Esophagus (tissue), 2 donors: ENCODE data around the gene SLC26A9. TPM values are rescaled to one million over a fixed set of nuclear protein-coding genes. Genes with fewer than 3 reads are reported as not detected.

Source experiments
- H3K27ac ChIP-seq, 2 donors: one replicate each; pipeline ENCODE4 v1.5.1; 2013; ENCODE audit warnings: low read depth in 2 of 2, mild to moderate bottlenecking in 2 of 2, inconsistent platforms in 1 of 2, low read length in 1 of 2, moderate library complexity in 1 of 2
- H3K27me3 ChIP-seq, 2 donors: one replicate each; pipeline ENCODE4 v1.6.1; 2013; ENCODE audit warnings: low read length in 2 of 2, control low read depth in 1 of 2, mild to moderate bottlenecking in 1 of 2; ENCODE audit not compliant: insufficient read depth in 2 of 2, control insufficient read depth in 1 of 2
- H3K36me3 ChIP-seq, 2 donors: one replicate each; pipeline ENCODE4 v1.6.1; 2013; ENCODE audit warnings: low read length in 1 of 2; ENCODE audit not compliant: control insufficient read depth in 2 of 2, insufficient read depth in 2 of 2
- H3K4me1 ChIP-seq, 2 donors: one replicate each; pipeline ENCODE4 v1.6.1; 2013; ENCODE audit warnings: low read length in 1 of 2; ENCODE audit not compliant: control insufficient read depth in 2 of 2, insufficient read depth in 2 of 2
- H3K4me3 ChIP-seq, 2 donors: one replicate each; pipeline ENCODE4 v1.5.1; 2013; ENCODE audit warnings: low read length in 2 of 2, mild to moderate bottlenecking in 2 of 2, low read depth in 1 of 2, moderate library complexity in 1 of 2
- H3K9me3 ChIP-seq, 2 donors: one replicate each; pipeline ENCODE4 v1.6.1; 2013; ENCODE audit warnings: mild to moderate bottlenecking in 2 of 2, low read depth in 1 of 2, low read length in 1 of 2, moderate library complexity in 1 of 2; ENCODE audit not compliant: control insufficient read depth in 2 of 2, insufficient read depth in 1 of 2
- WGBS, 2 donors: extraction: QIAGEN DNeasy Blood & Tissue Kit; methylation state at CpG; one replicate each; pipeline ENCODE4 v1.1.7; 2013; 5-methylcytosine and 5-hydroxymethylcytosine counted together
- polyA plus RNA-seq, 2 donors: library from polyadenylated mRNA; stranded (reverse); fragments of 200-250 nt; gene quantifications; one replicate each; pipeline ENCODE4 v1.2.3, GENCODE V29; 2013
- donor health status: healthy with polysubstance abuse.
- donor health status: Bipolar disorder and iron deficiency.

Gene SLC26A9
- polyA plus RNA-seq, 2 donors: 0.96 to 1.5 TPM

DNA sequence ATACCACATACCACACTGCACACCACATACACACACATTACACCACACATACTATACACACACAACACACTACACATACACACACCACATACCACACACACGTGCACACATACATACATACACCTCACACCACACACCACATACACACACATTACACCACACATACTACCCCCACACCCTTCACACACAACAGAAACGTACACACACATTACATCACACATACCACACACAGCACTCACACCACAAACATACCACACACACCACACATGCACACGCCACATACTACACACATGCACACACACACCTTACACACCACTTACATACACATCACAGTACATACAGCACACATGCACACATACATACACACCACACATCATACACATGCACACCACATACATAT lies 31.5 kb upstream of the SLC26A9 start:
- Histone ChIP-seq H3K4me1 (peaks cover 0 to 18% of the 10 kb centered on the region in 2 donors), H3K9me3 (peaks cover 0 to 17% of the 10 kb centered on the region in 2 donors), H3K27me3 (no peaks in the 10 kb centered on the region), H3K27ac (no peak overlapping the region), H3K36me3 (peaks cover 0 to 2% of the 10 kb centered on the region in 2 donors), H3K4me3 (no peak overlapping the region)
- 70 to 75% methylated on average over 3 of the region's 3 CpGs for WGBS, 2 donors

DNA sequence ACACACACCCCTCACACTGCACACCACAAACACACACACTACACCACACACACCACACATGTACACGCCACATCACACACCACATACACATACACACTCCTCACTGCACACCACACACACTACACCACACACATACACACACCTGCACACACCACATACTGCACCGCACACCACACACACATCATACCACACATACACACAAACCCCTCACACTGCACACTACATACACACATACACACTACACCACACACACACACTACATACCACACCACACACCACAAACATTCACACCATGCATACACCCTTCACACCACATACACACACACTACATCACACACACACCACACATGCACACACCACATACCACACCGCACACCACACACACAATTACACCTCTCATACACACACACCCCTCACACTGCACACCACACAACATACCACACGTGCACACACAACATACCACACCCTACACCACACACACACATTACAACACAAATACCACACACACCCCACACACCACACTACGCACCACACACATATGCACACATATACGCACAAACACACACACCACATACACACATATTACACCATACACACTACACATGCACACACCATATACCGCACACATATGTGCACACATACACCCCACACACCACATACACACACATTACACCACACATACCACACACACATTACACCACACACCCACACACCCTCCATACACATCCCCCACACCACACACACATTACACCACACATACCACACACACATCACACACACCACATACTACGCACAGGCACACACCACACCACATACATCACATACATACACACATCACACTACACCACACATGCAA lies 30.3 kb upstream of the SLC26A9 start:
- Histone ChIP-seq H3K4me1 (peaks cover 0 to 18% of the 10 kb centered on the region in 2 donors), H3K9me3 (peaks cover 0 to 17% of the 10 kb centered on the region in 2 donors), H3K36me3 (no peaks in the 10 kb centered on the region), H3K27me3 (no peaks in the 10 kb centered on the region), H3K4me3 (no peak overlapping the region), H3K27ac (no peak overlapping the region)
- WGBS, 2 donors: 94 to 96% methylated on average over 8 of the region's 8 CpGs

DNA sequence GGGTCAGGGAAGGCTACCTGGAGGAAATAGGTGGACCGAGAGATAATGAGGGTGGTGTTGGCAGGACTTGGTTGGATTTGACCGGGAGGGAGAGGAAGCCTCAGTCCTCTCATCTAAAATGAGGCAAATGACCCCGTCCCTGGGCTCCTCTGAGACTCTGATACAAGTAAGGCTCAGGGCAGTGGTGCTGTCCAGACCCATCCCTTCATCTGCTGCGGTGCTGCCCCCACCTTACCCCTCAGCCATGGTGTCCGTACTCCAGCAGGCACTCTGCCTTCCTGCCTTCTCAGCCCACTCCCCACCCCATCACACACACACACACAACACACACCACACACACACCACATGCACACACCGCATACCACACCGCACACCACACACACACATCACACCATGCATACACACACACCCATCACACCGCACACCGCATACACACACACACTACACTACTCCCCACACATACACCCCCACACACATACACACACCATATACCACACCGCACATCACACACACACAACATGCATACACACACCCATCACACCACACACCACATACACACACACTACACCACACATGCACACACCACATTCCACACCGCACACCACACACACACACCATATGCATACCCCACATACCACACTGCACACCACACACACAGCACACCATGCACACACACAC lies 29.4 kb upstream of the SLC26A9 start:
- Histone ChIP-seq H3K36me3 (no peaks in the 10 kb centered on the region), H3K27ac (no peak overlapping the region), H3K27me3 (no peaks in the 10 kb centered on the region), H3K4me1 (peaks cover 0 to 18% of the 10 kb centered on the region in 2 donors), H3K4me3 (no peak overlapping the region), H3K9me3 (peaks cover 0 to 17% of the 10 kb centered on the region in 2 donors)
- WGBS, 2 donors: 76 to 83% methylated on average over 11 of the region's 11 CpGs

DNA sequence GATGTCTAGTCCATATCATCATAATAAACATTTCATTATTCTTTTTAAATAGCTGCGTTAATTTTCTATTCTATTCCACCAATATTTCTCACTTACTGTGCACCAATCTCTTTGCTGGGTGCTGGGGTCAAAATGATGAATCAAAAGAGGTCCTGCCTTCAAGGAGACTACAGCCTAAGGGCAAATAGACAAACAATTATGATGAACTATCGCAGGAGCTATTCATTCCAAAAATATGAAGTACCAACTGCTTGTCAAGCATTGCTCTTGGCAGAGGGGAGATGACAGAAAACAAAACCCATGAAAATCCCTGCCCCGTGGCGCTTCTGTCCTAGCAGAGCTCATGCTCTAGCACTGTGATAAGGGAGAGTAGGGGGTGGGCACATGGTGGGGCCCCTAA lies 28.8 kb upstream of the SLC26A9 start:
- H3K27me3 ChIP-seq: no peaks in the 10 kb centered on the region
- H3K27ac ChIP-seq: no peak overlapping the region
- no peaks in the 10 kb centered on the region for H3K36me3 ChIP-seq
- 56 to 78% methylated on average over 4 of the region's 4 CpGs for WGBS, 2 donors
- H3K4me1 ChIP-seq: peaks cover 0 to 18% of the 10 kb centered on the region in 2 donors
- no peak overlapping the region for H3K4me3 ChIP-seq
- peaks cover 0 to 17% of the 10 kb centered on the region in 2 donors for H3K9me3 ChIP-seq

DNA sequence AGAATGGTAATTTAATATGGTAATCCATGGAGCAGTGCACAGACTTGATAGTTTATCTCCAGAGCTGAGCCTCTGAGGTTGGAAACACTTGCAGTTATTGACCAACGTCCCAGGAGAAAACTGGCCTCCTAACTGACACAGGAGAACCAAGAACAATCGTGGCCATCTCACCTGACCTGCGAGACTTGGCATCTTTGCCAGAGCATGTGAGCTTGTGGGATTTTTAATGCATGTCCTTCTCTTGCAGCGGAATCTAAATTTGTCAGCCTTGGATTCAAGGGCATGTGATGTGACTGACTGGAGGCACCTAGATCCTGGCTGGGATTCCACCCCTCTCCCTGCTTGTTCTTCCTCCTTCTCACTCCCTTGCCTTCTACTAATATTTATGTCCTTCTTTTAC lies 27.8 kb upstream of the SLC26A9 start:
- WGBS, 2 donors: 74 to 76% methylated on average over 4 of the region's 4 CpGs
- no peak overlapping the region for H3K27ac ChIP-seq
- peaks cover 0 to 17% of the 10 kb centered on the region in 2 donors for H3K9me3 ChIP-seq
- no peaks in the 10 kb centered on the region for H3K36me3 ChIP-seq
- peaks cover 0 to 18% of the 10 kb centered on the region in 2 donors for H3K4me1 ChIP-seq
- H3K4me3 ChIP-seq: no peak overlapping the region
- H3K27me3 ChIP-seq: no peaks in the 10 kb centered on the region

DNA sequence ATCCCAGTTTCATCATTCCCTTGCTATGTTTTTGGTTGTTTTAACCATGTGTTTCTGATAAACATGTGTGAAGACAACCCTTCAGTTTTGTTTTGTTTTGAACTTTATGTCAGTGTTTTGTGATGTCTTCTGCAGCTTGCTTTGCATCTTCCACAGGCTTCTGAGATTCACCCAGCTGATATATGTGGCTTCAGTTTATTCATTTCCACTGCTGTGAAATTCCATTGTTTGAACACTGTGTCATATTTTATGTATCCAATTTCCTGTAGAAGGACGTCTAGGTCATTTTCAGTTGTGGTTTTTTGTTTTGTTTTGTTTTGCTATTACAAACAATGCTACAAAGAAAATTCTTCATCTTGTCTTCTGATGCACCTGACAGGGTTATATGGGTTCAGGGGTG lies 27.2 kb upstream of the SLC26A9 start:
- Histone ChIP-seq H3K9me3 (peaks cover 0 to 17% of the 10 kb centered on the region in 2 donors), H3K27me3 (no peaks in the 10 kb centered on the region), H3K36me3 (no peaks in the 10 kb centered on the region), H3K4me3 (no peak overlapping the region), H3K27ac (no peak overlapping the region), H3K4me1 (peaks cover 0 to 12% of the 10 kb centered on the region in 2 donors)
- 27 to 35% methylated on average over 1 of the region's 1 CpG for WGBS, 2 donors

DNA sequence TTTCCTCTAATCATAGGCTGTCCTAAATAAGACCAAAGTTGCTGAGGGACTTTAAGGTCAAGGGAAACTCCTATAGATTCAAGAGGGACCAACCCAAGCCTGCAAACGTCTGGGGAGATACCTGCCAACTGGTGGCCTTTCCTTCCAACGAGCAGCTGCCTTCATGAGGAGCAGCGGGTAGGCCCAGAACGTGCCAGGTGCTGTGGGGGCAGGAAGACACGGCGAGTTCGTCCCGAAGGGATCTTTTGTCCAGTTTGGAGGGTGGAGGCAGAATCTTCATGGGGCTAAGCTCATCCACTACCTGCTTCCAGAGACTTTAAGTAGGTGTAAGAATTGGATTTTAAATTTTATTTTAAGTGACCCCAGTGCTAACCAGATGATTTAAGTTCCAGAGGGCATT lies 26.0 kb upstream of the SLC26A9 start:
- peaks cover 0 to 10% of the 10 kb centered on the region in 2 donors for H3K9me3 ChIP-seq
- WGBS, 2 donors: 80 to 91% methylated on average over 8 of the region's 8 CpGs

DNA sequence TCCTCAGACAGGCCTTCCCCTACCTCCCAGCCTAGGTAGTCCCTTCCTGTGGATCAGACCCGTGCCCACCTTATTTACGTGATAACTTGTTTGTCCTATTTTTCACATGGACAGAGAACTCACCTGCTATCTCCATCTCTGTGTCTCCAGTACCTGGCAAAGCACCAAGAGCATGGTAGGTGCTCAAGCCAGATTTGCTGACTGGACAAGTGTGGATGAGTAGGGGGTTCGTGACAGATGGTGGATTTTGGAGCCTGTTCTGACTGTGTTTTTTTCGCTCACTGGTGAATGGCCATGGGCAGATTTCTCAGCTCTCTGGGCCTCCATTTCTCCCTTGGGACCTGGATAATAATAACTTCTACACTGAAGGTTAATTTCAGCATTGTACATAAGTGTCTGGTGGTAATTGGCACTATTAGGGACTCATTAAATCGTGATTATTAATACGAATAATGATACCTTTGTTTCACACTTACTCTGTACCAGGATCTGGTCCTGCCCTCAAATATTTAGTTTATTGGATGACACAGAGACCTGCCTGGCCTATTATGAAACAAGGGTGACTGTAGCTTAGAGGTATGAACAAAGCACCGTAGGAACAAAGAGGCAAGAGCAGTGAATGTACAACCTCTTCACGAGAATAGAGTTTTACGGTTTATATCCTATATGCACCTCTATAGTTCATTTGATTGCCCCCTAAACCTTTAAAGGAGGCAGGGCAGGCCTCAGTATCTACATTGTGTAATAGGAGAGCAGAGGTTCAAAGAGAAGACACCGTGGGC lies 24.5 kb upstream of the SLC26A9 start:
- Histone ChIP-seq H3K36me3 (no peaks in the 10 kb centered on the region), H3K4me3 (no peak overlapping the region), H3K27me3 (no peaks in the 10 kb centered on the region), H3K9me3 (peaks cover 0 to 3% of the 10 kb centered on the region in 2 donors), H3K27ac (no peak overlapping the region), H3K4me1 (peaks cover 0 to 2% of the 10 kb centered on the region in 2 donors)
- WGBS, 2 donors: 76 to 80% methylated on average over 10 of the region's 10 CpGs

More for the DNA sequence above, 26.0 kb upstream of the SLC26A9 start:
- H3K27me3 ChIP-seq: no peaks in the 10 kb centered on the region
- no peak overlapping the region for H3K27ac ChIP-seq
- no peaks in the 10 kb centered on the region for H3K36me3 ChIP-seq
- peaks cover 0 to 6% of the 10 kb centered on the region in 2 donors for H3K4me1 ChIP-seq
- H3K4me3 ChIP-seq: no peak overlapping the region
